Neutrophil (primary cell): ENCODE measurements around the gene PRSS27.
"Not testable (repeated sequence)": the region's sequence is repeated elsewhere in the genome, so short reads cannot be mapped to it uniquely, and the experiment has no call there.

ENCODE experiments used
- H3K27ac ChIP-seq: fragments of 200-600 bp; sonication (generic); 2 replicates; pipeline ENCODE4 v1.5.1; 2016; ENCODE audit warnings: mild to moderate bottlenecking, moderate library complexity
- H3K27me3 ChIP-seq: fragments of 200-600 bp; sonication (generic); 2 replicates; pipeline ENCODE4 v1.6.0; 2016; ENCODE audit warnings: mild to moderate bottlenecking
- H3K36me3 ChIP-seq: fragments of 200-600 bp; sonication (generic); 2 replicates; pipeline ENCODE4 v1.5.1; 2017
- H3K4me1 ChIP-seq, 2 experiments: fragments of 200-600 bp in 1 of 2; sonication (generic) in 1 of 2; 1 replicate in 1 of 2; 2 replicates in 1 of 2; pipeline versions ENCODE4 v1.5.1 to v1.6.1; 2013 to 2016; ENCODE audit warnings: low read depth in 1 of 2, low read length in 1 of 2, mild to moderate bottlenecking in 1 of 2, moderate library complexity in 1 of 2; ENCODE audit not compliant: control insufficient read depth in 1 of 2, insufficient read depth in 1 of 2
- H3K4me3 ChIP-seq, 2 experiments: fragments of 200-600 bp in 1 of 2; sonication (generic) in 1 of 2; 1 replicate in 1 of 2; 2 replicates in 1 of 2; pipeline ENCODE4 v1.5.1; 2013 to 2016; ENCODE audit warnings: low read depth in 1 of 2, low read length in 1 of 2, mild to moderate bottlenecking in 1 of 2, moderate library complexity in 1 of 2
- H3K9me3 ChIP-seq: fragments of 200-600 bp; sonication (generic); 2 replicates; pipeline ENCODE4 v1.5.1; 2016
- CTCF ChIP-seq: fragments of 200-600 bp; sonication (generic); IDR thresholded peaks from 2 replicates; pipeline ENCODE4 v1.5.1; 2016; ENCODE audit warnings: antibody characterized with exemption

PRSS27 gene

DNA sequence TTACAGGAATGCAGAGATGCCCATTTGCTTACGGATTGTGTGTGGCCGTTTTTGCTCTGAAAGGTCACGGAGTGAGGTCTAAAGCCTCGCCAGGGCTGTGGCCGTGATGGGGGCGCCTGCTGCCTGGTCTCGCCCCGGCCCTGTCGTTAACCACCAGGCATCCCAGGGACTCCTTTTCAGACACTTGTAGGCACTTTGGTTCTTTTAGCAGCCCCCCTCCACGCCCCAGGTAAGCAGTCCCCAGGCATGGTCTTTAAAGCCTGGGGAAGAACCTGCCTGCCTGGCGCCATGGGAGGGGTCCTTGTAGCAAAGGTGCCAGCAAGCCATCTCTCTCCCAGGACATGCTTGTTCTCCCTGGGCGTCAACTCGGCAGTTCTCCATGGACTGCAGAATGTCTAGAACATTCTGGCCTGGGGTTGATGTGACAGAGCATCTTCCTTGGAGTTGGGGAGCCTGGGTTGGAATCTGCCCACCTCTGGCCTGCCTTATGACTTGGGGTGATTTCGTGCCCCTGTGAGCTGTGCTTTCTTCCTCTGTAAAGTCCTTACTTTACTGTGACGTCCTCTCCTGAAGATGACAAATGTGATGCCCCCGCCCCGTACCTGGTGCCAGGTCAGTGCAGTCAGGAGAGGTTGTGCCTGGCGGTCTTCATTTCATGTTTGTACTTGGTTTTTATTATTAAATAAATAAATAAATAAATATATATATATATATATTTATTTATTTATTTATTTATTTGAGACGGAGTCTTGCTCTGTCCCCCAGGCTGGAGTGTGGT, 32.3 kb downstream of the PRSS27 start:
- peak overlapping the region; percentile 64 for H3K27ac ChIP-seq

DNA sequence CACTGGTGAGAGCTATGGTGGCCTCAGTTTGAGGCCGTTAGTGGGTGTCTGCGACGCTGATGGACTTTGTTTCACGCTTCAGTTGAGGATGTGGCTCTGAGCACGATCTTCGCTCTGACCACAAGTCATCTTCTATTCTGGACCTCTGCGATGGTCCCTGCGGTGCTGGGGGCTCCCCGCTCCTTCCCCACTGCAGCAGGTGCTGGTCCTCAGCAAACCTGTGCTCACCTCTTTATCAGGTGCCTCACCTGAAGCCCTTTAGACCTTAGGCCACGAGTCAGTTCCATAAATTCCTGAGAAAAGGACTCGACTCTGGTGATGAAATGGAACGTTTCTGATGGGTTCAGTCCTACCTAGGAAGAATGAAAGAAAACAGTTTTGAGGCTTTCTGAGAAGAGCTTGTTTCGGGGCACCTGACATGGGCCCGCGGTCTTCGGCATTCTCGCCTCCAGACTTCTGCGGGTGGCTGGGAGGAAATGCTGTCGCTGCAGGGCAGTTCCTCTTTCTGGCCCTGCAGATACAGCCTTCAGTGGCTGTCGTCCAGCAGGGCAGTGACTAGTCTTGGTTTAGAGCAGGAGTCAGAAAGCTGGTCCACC, 33.0 kb downstream of the PRSS27 start:
- Histone ChIP-seq H3K36me3 (peaks cover 13% of the 10 kb centered on the region), H3K27ac (peak overlapping the region; percentile 64), H3K4me1 (peaks cover 32% of the 10 kb centered on the region in 2 experiments), H3K4me3 (peak overlapping the region; percentile 45 to 50), H3K9me3 (no peaks in the 10 kb centered on the region), H3K27me3 (no peaks in the 10 kb centered on the region)
- TF ChIP-seq CTCF: no peak

More for the DNA sequence above, 32.3 kb downstream of the PRSS27 start:
- no peak for TF ChIP-seq CTCF
- Histone ChIP-seq H3K27me3 (no peaks in the 10 kb centered on the region), H3K4me3 (peak overlapping the region; percentile 45 to 50), H3K4me1 (peaks cover 28% of the 10 kb centered on the region in 2 experiments), H3K36me3 (peaks cover 19% of the 10 kb centered on the region), H3K9me3 (no peaks in the 10 kb centered on the region)

DNA sequence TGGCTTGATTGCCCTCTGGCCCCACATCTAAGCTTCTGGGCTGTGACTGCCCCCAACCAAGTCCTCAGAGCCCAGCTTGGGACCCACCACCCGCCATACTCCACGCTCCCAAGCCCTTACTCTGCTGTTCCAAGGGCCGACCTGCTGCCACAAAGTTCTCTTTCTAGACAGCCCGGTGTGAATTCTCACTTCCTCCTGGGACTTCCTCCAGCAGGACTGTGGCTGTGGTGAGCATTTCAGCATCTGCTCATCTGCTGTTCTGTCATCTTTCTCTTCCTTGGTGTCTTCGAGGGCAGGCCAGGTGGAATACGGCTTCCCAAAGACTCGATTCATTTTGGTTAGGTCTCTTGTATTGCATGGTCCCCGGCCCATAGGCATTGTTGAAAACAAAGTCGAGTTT, 33.9 kb downstream of the PRSS27 start:
- H3K4me1 ChIP-seq: peaks cover 38 to 40% of the 10 kb centered on the region in 2 experiments
- not testable (repeated sequence) for H3K4me3 ChIP-seq, H3K9me3 ChIP-seq, H3K36me3 ChIP-seq, H3K27me3 ChIP-seq
- H3K27ac ChIP-seq: peak overlapping the region; percentile 66

DNA sequence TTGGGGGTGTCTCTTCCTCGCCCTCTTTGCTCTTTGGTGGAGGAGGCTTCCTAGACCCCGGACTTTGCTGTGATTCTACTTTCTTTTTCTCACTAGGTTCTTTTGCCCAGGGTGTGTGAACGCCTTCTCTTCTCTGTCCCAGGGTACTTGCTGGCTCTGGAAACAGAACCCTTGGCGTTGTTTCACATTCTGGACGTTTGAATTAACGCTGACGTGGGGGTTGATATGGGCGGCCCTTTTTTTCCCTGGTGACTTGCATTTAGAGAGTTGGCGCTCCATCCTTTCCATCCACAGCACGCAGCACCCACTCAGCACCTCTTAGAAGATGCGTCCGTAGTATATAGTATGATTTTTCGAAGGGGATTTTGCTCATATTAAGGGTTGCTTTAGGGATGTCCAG, 37.0 kb downstream of the PRSS27 start:
- Histone ChIP-seq H3K4me3 (peak overlapping the region; percentile 79 to 86), H3K4me1 (peaks cover 33 to 40% of the 10 kb centered on the region in 2 experiments), H3K27ac (peak overlapping the region; percentile 83)
- H3K36me3 ChIP-seq, H3K9me3 ChIP-seq, H3K27me3 ChIP-seq: not testable (repeated sequence)

DNA sequence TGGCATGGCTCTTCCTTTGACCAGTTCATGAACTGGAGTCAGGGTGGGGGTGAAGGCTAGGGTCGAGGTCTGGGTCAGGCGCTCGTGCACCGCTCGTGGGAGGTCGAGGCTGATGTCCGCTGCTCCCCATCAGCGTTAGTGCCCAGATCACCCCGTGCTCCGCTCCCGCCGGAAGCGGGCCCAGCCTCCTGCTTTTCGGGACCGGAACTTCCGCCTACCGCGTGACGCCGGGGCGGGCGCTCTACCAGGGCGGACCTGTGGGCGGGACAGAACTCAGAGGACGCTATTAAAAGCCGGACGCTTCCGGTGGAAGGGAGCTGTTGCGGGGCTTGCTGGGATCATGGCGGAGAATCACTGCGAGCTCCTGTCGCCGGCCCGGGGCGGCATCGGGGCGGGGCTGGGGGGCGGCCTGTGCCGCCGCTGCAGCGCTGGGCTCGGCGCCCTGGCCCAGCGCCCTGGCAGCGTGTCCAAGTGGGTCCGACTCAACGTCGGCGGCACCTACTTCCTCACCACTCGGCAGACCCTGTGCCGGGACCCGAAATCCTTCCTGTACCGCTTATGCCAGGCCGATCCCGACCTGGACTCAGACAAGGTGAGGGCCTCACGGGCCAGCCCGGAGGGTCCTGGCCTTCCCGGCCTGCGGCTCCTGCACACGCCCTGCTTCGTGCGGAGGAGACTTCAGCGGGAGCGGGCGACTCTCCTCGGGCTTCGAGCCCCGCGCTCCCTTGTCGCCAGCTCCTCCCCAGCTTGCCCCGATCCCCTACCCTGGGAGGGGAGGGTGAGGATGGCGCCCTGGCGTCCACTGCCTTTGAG, 37.6 kb downstream of the PRSS27 start, which contains the start of gene KCTD5:
Gene KCTD5, plus strand, starts transcription at position 315 of the 813 bp plus-strand sequence. Its CDS starts 26 bp downstream, at position 341.
- Histone ChIP-seq H3K27ac (peak within 1 kb of the TSS; percentile 83), H3K27me3 (no peaks in the 10 kb centered on the region), H3K4me3 (peak within 1 kb of the TSS; percentile 79 to 86), H3K9me3 (no peaks in the 10 kb centered on the region), H3K4me1 (peaks cover 28 to 34% of the 10 kb centered on the region in 2 experiments), H3K36me3 (no peaks in the 10 kb centered on the region)
- TF ChIP-seq CTCF: peak; percentile 28

DNA sequence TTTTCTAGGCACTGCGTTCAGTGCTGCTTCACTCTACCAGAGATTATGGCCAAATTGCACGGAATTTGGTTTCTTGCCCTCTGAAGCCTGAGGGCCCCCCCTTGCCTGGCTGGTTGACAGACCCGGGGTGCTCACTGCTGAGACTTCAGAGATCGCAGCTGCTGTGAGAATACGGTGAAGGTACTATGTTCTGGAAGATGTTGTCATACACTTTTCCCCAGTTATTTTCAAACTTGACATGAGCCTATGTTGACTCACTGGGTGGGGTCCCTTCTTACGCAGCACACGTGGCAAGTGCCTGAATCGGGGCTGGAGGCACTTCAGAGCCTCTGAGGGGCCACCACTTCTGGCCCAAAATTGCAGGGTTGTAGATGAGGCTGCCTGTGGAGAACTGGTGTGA, 39.7 kb downstream of the PRSS27 start:
- not testable (repeated sequence) for H3K36me3 ChIP-seq, H3K27ac ChIP-seq, H3K9me3 ChIP-seq, H3K4me3 ChIP-seq, H3K27me3 ChIP-seq
- peaks cover 19 to 26% of the 10 kb centered on the region in 2 experiments for H3K4me1 ChIP-seq

- H3K36me3 ChIP-seq, H3K9me3 ChIP-seq, H3K4me3 ChIP-seq, H3K27ac ChIP-seq, H3K27me3 ChIP-seq: not testable (repeated sequence)
- H3K4me1 ChIP-seq: peaks cover 23 to 26% of the 10 kb centered on the region in 2 experiments
These were observed 40.1 kb downstream of the PRSS27 start for GRCh38 chr16:2679902-2680301.

GRCh38 chr16:2678206-2678965, 41.6 kb downstream of the PRSS27 start:
- H3K27me3 ChIP-seq, H3K36me3 ChIP-seq, H3K27ac ChIP-seq, H3K4me3 ChIP-seq, H3K9me3 ChIP-seq: not testable (repeated sequence)
- H3K4me1 ChIP-seq: peaks cover 33 to 37% of the 10 kb centered on the region in 2 experiments

- not testable (repeated sequence) for H3K4me3 ChIP-seq, H3K9me3 ChIP-seq, H3K27ac ChIP-seq, H3K27me3 ChIP-seq, H3K36me3 ChIP-seq
- H3K4me1 ChIP-seq: peaks cover 28 to 34% of the 10 kb centered on the region in 2 experiments
These were observed 43.1 kb downstream of the PRSS27 start for GRCh38 chr16:2676937-2677336.
